NCI-H2227 (cell line): ENCODE data around the gene CLDN5.

Source experiments
- DNase-seq: peaks from one replicate; lab custom pipeline; 2025; ENCODE audit not compliant: unreplicated experiment; lab: John Stamatoyannopoulos, UW

Gene CLDN5, protein sequence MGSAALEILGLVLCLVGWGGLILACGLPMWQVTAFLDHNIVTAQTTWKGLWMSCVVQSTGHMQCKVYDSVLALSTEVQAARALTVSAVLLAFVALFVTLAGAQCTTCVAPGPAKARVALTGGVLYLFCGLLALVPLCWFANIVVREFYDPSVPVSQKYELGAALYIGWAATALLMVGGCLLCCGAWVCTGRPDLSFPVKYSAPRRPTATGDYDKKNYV

DNA sequence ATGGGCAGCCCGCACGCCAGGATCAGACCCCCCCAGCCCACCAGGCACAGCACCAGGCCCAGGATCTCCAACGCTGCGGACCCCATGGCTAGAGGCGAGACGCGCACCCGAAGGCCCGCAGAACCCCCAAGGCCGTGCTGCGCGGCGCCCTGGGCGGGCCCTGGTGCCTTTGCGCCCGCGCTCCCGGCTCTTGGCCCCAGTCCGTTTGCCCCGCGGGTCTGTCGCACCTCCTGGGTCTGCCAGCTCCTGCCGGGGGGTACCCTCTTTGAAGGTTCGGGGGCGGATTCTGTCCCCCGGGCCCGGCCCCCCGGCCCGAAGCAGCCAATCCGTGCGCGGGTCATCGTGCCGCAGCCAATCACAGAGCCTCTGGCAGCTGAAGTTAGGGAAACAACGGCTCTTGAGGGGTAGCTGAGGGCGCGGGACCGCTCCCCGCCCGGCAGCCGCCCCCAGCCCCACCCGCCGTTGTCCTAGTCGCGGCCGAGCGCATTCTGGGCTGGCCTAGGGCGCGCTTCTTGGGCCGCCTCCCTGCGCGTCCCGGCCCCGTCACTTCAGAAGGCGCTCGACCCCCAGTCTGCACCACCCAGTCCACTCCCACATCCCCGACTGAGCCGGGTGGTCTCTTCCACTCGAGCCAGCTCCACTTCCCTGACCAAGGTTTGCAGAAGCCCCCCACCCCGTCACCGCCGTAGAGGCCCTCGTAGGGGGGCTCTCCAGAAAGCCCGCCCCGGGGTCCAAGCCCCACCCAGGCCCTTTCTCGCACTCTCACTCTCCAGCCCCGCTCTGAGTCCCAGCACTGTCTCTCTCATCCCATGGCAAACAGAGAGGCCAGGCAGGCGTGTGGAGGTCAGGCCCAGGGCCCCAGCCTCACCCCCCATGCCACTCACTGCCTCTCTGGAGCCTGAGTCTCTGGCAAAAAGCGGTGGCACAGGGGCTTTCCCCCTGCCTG, at the start of gene CLDN5:
Gene CLDN5, minus strand, starts transcription at position 241 of the 946 bp plus-strand sequence. Its CDS starts 155 bp downstream, at position 86.
- peak; percentile 79 for DNase-seq

DNA sequence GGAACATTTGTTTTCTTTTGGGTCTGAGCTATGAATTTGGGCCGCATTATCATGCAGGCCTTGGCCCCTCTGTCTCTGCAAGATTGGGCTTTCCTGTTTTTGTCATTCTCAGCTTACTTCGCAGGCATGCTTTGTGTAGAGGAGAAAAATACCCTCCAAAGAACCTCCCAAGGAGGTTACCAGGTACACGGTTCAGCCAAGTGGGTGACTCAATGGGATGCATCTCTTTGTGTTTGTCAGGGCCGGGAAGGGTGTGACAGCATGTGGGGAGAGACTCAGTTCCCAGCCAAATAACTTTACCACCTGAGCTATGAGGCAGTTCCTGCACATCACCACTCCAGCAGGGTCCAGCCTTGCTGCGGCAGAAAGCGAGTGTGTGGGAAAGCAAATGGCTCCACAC, 47.8 kb upstream of the CLDN5 start:
- DNase-seq: no peak

DNA sequence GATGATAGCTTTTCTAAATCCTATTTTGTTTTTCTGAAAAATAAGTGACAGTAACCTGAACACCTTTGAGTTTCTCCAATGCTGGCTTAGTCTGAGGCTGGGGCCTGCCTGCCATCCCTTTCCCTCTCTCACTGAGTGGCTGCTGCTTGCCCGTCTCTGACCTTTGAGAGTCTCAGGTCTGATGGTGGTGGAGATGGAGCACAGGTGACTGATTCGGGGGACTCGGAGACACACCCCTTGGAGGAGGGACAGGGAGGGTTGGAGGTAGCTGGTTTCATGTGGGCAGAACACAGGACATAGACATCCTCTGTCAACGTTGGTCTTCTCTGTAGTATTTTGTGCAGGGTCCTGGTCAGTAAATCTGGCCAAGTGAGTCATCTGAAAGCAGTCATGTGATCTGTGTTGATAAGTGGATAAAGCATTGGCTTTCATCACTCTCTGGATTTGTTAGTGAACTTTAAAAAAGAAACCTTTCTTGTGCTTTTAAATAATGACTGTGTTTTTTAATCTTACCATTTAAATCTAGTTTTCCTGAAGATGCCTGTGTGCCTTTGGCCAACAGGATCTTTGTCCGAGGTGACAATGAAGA, 47.1 kb upstream of the CLDN5 start:
- no peak for DNase-seq

DNA sequence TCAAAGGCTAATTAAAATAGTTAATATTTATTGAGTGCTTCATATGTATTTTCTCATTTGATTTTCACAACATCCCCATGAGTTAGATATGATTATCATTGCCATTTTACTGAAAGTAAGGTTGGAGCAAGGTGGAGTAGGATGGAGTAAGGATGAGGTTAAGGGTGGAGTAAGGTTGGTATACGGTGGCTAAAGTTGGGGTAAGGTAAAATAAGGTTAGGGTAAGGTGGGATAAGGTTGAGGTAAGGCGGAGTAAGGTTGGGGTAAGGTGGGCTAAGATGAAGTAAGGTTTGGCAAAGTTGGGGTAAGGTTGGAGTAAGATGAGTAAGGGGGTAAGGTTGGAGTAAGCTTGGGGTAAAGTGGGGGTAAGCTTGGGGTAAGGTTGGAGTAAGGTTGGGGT, 45.8 kb upstream of the CLDN5 start:
- DNase-seq: no peak

DNA sequence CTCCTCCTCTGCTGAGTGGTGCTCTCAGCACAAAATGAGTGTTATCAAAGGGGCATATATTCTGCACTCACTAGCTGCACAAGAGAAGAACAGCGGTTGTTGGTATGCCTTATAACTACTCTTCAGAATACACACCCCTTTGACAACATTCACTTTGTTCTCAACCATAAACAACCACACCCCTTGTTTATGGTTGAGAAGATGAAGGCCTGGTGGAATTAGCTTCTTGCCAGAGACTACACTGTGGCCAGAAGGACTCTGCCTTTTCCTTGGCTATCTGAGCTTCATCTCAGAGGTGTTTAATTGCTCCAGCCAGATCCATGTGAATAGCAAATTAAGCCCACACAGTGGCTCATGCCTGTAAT, 45.0 kb upstream of the CLDN5 start:
- no peak for DNase-seq

DNA sequence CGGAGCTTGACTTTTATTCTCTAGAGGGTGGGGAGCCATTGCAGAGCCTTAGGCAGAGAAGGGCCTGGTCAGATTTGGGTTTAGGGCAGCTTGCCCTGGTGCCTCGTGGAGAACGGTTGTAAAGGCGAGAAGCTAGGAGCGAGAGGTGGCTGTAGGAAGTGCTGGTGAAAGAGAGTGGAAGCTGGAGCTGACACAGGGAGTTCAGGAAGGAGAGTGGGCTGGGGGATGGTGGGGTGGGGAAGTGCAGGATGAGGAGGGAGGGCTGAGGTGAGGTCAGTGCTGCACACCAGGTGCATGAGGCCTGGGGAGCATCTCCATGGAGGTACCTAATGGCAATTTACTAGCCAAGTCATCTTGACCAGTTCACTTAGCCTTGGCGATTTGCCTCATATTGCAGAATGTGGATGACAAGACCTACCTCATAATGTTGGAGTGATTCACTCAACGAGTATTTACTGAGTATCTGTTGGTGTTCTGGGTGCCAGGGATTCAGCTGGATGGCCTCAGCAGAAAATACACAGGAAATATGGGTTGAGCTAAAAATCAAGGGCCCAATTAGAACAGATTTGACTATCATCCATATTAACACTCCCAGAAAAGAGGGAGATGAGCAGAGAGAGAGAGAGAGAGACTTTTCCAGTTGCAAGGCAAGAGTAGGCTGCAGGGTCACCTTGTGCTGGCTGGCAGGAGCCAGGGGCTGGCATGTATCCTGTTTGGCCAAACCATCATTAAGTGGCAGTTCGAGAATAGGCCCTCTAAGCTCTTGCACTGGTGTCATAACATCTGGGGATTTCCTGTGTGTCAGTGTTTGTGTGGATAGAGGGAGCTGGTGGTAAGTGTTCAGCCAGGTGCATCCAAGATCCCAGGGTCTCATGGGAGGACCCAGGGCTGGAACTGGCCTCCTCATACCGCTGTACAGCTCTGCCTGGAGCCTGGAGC, 44.4 kb upstream of the CLDN5 start:
- DNase-seq: no peak

DNA sequence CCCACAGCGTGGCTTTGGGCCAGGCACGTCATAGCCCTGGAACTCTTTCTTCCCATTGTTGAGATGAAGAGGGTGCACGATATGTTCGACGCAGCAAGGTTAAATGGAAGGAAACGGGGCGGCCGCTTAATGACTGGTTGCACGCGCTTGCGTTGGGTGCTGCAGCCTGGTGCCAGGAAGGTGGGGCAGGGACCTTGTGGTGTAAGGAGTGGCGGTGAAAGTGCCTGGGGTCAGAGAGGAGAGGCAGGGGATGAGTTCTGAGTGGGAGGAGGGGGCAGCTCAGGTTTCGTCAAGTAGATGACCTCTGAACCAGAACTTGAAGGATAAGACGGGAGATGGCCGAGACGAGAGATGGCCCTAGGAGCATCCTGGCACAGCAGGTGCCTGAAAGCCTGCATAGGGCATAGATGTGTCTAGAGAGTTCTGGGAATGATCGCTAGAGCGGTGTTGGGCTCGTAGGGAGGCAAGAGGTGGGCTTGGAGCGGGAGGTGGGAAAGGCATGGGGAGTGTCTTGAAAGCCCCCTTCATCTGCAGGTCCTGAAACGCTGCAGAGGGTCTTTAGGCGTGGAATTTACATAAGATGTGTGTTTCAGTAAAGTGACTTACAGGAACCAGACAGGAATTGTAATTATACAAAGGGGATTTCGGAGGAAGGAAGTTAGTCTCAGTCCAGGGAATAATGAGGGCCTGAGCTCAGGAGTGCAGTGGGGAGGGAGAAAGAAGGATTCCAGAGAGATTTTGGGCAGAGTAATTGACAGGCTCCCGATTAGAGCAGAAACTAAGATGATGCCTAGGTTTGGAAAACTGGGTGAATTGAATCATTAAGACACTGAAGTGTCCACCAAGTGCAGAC, 43.2 kb upstream of the CLDN5 start:
- no peak for DNase-seq

DNA sequence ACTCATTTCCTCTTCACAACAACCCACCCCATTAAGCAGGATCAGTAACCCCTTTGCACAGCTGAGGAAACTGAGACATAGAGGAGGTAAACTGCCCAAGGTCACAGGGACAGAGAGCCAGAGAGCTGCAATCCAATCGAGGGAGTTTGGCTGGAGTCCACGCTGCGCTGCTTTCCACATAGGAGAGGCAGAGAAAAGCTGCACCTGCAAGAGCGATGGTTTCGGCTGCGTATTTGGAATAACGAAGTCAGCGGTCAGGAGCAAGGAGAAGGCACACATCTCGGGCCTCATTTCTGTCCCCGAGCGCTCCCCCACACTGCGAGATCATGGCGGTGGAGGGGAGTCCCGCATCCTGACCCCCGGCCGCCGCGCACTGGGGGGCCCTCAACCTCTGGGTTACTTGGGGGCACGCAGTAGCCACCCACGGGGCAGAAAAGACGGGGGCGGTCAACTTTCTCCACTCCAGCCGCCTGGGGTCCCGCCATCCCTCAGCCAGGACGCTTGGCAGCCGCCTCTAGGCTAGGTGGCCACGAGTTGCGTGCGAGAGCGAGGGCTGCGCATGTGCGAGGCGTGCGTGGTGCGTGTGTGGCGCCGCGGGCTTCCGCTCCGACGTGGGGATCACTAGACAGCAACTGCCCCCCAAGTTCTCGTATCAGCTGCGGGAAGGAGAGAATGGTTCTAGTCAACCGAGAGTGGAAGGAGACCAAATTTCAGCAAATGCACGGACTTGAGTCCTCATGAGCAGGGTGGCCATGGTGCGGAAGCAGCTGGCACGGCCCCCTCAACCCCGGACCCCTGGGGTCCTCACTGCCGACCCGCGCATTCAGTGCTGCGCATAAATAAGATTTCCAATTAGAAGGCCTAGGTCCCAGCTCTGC, 42.3 kb upstream of the CLDN5 start:
- no peak for DNase-seq

DNA sequence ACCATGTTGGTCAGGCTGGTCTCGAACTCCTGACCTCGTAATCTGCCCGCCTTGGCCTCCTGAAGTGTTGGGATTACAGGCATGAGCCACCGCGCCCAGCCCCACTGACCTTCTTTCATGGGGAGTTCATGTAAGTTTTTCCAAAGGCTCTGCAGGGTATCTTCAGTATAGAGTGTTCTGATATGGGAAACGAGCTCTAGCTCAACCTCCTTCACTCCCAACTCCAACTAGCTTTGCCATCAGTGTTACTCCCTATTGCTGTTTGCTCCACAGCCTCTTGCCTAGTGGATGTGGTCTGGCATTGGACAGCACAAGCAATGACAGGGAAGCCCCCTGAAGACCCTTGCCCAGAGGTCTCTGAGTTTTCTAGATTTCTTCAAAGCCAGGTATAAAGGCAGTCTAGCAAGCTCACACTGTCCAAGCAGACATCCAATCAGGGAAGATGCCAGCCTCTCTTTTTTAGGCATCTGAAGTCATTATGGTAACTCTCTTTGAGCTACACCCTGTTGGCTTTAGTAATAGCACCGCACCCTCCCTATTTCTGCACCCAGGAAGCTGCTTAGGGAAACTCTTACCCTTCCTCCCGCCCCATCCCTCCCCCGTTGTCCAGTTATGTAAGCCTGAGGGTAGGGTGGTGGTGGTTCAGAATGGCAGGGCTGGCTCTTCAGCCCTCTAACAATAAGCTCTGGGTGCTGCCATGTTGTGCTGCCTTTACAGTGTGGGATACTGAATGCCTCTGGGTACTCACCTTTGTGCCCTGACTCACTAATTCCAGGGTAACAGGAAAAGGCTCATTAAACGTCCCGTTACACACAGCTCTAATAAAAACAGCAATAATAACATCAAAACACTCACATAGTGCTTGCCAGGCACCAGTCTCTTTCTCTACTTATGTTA, 41.4 kb upstream of the CLDN5 start:
- DNase-seq: no peak

DNA sequence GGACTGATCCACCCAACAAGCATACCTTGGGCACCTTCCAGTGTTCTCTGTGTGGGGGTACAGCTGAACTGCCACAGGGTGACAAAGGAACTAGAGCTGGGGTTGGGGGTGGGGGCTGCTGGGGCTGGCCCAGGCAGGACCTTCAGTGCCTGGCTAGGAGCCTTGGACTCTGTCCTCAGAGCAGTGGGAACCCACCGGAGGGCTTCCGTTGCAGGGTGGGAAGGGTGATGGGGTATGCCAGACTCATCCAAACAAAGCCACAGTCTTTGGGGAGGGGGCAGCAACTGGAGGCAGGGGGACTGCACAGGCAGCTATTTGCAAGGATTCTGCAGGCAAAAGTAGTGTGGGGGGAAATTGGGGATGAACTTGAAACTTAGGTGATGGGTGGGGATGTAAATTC, 35.7 kb upstream of the CLDN5 start:
- DNase-seq: no peak

DNA sequence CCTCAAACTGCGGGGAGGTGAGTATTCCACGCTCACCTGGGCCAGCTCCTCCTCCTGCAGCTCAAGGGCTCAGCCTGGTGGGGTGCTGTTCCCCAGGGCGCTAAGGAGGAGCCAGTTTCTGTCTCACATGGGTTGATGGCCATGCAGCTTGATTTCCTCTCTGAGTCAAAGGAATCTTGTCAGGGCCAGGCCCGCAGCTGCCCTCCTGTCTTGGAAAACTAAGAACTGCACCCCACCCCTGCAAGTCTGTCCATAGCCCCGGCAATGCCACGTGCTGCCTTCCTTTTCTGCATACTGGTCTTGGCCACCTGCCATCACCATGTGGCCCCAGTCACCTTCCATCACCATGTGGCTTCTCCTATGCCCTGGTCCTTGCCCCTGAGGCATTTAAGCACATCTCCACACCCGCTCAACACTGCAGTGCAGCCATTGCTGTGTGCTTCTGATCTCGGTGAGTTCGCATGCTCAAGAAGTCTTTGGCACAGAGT, 35.2 kb upstream of the CLDN5 start:
- no peak for DNase-seq

DNA sequence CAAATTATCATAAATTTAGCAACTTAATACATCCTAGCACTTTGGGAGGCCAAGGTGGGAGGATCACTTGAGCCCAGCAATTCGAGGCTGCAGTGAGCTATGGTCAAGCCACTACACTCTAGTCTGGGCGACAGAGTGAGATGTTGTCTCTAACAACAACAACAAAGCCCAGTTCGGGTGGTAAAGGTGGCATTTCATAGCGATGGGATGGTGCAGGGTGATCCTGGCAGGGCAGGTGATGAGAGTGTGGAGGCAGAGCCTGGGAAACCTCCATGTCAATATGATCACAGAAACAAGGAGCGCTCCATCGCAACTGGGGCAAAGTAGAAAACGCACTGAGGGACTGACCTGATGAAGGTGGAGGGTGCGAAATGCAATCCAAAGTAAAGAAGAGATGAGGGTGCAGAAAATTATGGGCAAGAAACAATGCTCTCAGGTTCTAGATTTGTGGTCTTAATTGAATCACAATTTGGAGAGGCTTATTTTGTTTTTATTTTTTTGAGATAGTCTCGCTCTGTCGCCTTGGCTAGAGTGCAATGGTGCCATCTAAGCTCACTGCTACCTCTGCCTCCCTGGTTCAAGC, 32.8 kb upstream of the CLDN5 start:
- no peak for DNase-seq

DNA sequence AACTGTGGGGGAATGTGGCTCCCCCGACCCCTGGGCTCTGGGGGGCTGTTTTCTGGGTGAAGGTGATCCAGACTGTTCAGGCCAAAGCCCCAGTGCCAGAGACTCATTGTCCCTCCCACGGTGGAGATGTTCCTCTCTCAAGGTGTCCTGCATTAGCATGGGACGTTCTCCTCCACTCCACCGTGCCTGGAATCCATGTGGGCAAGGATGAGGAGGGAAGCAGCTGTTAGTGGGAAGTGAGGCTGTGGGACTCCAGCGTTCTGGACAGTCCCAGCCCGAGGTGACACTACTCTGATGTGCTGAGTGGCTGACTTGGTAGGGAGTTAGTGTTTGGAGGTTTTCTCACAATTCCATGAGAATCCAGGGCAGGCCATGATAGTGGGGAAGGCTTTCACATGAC, 31.4 kb upstream of the CLDN5 start:
- DNase-seq: no peak

DNA sequence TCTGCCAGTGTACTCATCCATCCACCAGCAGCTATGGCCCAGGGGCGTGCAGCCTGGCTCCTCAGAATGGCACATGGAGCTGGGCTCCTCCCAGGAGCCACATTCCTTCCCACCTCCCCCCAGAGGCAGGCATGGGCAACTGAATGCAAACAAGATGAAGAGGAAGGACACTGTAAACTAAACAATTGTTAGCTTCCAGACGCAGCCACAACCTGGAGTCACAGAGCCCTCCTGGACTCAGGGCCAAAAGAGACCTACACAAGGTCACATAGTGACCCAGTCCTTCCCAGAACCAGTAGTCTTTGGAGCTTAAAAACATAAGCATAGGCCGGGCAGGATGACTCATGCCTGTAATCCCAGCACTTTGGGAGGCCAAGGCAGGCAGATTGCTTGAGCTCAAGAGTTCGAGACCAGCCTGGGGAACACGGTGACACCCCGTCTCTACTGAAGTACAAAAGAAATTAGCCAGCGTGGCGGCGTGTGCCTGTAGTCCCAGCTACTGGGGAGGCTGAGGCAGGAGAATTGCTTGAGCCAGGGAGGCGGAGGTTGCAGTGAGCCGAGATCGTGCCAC, 30.7 kb upstream of the CLDN5 start:
- DNase-seq: no peak

DNA sequence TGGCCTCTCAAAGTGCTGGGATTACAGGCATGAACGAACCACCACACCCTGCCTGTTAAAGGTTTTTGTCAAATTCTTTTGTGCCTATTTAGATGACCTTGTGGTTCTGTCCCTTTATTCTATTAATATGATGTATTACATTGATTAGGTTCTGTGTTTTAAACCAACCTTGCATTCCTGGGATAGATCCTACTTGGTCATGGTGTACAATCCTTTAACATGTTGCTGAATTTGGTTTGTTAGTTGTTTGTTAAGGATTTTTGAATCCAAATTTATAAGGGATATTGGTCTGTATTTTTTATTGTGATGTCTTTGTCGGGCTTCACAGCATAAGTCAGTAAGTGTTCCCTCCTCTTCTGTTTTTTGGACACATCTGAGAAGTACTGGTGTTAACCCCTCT, 29.0 kb upstream of the CLDN5 start:
- no peak for DNase-seq

DNA sequence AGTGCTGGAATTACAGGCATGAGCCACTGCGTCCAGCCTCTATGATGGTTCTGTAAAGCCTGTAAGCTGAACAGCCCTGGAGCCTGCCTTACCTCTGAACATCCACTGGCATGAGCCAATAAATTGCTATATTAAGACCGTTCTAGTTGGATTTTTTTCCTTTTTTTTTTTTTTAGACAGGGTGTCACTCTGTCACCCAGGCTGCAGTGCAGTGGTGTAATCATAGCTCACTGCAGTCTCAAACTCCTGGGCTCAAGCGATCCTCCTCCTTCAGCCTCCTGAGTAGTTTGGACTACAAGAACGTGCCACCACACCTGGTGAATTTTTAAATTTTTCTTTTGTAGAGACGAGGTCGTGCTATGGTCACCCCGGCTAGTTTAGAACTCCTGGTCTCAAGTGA, 26.2 kb upstream of the CLDN5 start:
- no peak for DNase-seq

DNA sequence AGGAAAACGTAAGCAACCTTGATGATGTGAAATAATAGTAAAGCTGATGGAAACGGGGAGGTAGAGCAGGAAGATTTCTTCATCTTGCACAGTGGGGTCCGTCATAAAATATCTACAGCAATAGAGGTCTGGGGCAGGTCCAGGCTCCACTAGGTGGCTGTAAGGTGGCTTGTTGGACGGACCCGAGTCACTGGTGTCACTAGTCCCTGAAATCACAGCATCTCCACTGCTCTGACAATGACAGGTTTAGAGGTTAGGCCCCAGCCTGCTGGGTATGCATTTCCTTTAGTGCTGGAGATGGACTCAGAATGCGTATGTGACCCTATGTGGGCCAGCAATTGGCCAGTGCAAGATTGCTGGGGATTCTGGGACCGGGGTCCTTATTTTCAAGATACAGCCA, 25.2 kb upstream of the CLDN5 start:
- no peak for DNase-seq
